ENCODE measurements around the gene RNF151.

DNA sequence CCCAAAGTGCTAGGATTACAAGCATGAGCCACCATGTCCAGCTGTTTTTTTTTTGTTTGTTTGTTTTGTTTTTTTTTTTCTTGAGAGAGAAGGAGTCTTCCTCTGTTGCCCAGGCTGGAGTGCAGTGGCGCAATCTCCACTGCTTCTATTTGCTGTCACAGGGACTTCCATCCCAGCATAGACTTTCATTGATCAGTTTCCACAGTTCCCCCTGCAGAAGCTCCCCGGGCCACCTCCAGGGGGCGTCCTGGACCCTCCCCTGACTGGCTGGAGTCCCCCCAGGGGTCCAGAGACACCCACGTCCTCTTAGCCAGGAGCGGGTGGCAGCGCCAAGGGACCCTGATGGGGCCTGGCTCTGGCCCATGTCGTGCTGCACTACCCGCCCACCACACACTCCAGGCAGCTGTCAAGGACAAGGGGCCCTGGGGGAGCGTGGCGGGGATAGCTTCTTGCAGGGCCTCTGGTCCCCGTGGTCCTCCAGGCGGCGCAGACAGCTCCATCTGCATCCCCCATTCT, 49.8 kb downstream of the RNF151 start:
- TF ChIP-seq, protein P1, sequence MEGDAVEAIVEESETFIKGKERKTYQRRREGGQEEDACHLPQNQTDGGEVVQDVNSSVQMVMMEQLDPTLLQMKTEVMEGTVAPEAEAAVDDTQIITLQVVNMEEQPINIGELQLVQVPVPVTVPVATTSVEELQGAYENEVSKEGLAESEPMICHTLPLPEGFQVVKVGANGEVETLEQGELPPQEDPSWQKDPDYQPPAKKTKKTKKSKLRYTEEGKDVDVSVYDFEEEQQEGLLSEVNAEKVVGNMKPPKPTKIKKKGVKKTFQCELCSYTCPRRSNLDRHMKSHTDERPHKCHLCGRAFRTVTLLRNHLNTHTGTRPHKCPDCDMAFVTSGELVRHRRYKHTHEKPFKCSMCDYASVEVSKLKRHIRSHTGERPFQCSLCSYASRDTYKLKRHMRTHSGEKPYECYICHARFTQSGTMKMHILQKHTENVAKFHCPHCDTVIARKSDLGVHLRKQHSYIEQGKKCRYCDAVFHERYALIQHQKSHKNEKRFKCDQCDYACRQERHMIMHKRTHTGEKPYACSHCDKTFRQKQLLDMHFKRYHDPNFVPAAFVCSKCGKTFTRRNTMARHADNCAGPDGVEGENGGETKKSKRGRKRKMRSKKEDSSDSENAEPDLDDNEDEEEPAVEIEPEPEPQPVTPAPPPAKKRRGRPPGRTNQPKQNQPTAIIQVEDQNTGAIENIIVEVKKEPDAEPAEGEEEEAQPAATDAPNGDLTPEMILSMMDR (IDR thresholded peaks at IDR 0.05) = peak in 3 of 4 donors; percentile 9 to 25 (median 12)
- TF ChIP-seq POLR2A (IDR thresholded peaks at IDR 0.05) = no peak

Data from right lobe of liver (tissue), 4 donors.